Measurements from ENCODE around the gene CARD11. TPM values are rescaled to one million over a fixed set of nuclear protein-coding genes. Genes with fewer than 3 reads are reported as not detected.

CARD11 gene
- total RNA-seq, 1 donor from 2014 or later = 74.1 TPM

- H3K27ac Mint-ChIP-seq = no peak overlapping the region
- intact Hi-C loops (cut with micrococcal nuclease) = loop anchor here (10.0 kb wide), 3 partner anchors 62 to 92 kb away; partner anchors contain the start of gene CARD11
- no peak overlapping the region for H3K4me3 Mint-ChIP-seq (ENCODE audit: low read depth)
- no peak for DNase-seq (ENCODE audit: low spot score)
- H3K36me3 Mint-ChIP-seq (ENCODE audit: low read depth) = peaks cover 89% of the 10 kb centered on the region
- H3K9me3 Mint-ChIP-seq = peaks cover 27% of the 10 kb centered on the region
- H3K4me1 Mint-ChIP-seq (ENCODE audit: low read depth) = peaks cover 51% of the 10 kb centered on the region
- no peaks in the 10 kb centered on the region for H3K27me3 Mint-ChIP-seq (ENCODE audit: low read depth)
Observed at GRCh38 chr7:2952316-2952715, 91.4 kb downstream of the CARD11 start.

- peaks cover 38% of the 10 kb centered on the region for H3K4me1 Mint-ChIP-seq (ENCODE audit: low read depth)
- no peaks in the 10 kb centered on the region for H3K27me3 Mint-ChIP-seq (ENCODE audit: low read depth)
- DNase-seq (ENCODE audit: low spot score) = no peak
- peaks cover 27% of the 10 kb centered on the region for H3K9me3 Mint-ChIP-seq
- no peak overlapping the region for H3K4me3 Mint-ChIP-seq (ENCODE audit: low read depth)
- no peak overlapping the region for H3K27ac Mint-ChIP-seq
- intact Hi-C loops (cut with micrococcal nuclease) = loop anchor here (10.0 kb wide), 3 partner anchors 64 to 94 kb away; partner anchors contain the start of gene CARD11
- H3K36me3 Mint-ChIP-seq (ENCODE audit: low read depth) = peaks cover 96% of the 10 kb centered on the region
Observed at GRCh38 chr7:2950578-2950977, 93.1 kb downstream of the CARD11 start.

GRCh38 chr7:2948749-2949148, 94.9 kb downstream of the CARD11 start:
- peaks cover 27% of the 10 kb centered on the region for H3K9me3 Mint-ChIP-seq
- H3K27ac Mint-ChIP-seq = no peak overlapping the region
- no peak for DNase-seq (ENCODE audit: low spot score)

DNA sequence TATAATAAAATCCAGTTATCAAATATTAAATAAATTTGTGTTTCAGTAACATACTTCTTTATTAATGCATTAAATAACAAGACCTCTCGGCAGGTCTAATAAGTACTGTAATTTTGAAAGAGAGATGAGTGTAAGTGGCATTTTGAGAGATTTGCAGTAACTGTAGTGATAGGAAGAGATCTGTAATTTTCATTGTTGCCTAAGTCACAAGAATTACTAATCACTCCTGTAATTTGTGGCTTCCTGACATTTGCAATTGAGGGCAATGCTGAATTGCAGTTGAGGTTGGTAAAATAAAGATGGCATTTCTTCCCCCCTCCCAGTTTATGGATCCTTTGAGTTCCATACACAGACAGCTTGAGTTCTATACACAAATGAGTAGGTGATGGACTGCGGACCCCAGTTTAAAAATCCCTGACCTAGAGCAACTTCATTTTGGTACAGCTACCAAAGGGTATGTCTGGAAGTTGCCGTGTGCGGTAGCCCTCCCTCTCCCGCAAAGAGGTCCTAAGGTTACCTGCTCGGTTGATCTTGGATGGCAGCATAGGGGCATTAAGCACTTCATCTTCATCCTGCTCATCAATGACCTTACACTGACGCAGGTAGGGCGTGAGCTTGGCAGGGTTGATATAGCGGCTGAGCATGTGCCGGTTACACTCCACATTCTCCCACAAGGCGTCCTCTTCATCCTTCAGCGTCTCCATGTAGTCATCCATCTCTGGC, 96.4 kb downstream of the CARD11 start:
- H3K4me1 Mint-ChIP-seq (ENCODE audit: low read depth) = peaks cover 16% of the 10 kb centered on the region
- no peaks in the 10 kb centered on the region for H3K27me3 Mint-ChIP-seq (ENCODE audit: low read depth)
- no peak for DNase-seq (ENCODE audit: low spot score)
- no peak overlapping the region for H3K27ac Mint-ChIP-seq
- H3K4me3 Mint-ChIP-seq (ENCODE audit: low read depth) = no peak overlapping the region
- intact Hi-C loops (cut with micrococcal nuclease) = no loop called here
- H3K9me3 Mint-ChIP-seq = peaks cover 26% of the 10 kb centered on the region
- H3K36me3 Mint-ChIP-seq (ENCODE audit: low read depth) = peaks cover 92% of the 10 kb centered on the region

More at GRCh38 chr7:2948749-2949148, 94.9 kb downstream of the CARD11 start:
- Mint-ChIP-seq H3K36me3 (ENCODE audit: low read depth) (peaks cover 96% of the 10 kb centered on the region), H3K27me3 (ENCODE audit: low read depth) (no peaks in the 10 kb centered on the region), H3K4me1 (ENCODE audit: low read depth) (peaks cover 19% of the 10 kb centered on the region), H3K4me3 (ENCODE audit: low read depth) (no peak overlapping the region)
- intact Hi-C loops (cut with micrococcal nuclease) = no loop called here

- no peak overlapping the region for H3K4me3 Mint-ChIP-seq (ENCODE audit: low read depth)
- H3K27ac Mint-ChIP-seq = no peak overlapping the region
- H3K4me1 Mint-ChIP-seq (ENCODE audit: low read depth) = peaks cover 10% of the 10 kb centered on the region
- intact Hi-C loops (cut with micrococcal nuclease) = no loop called here
- H3K9me3 Mint-ChIP-seq = peaks cover 11% of the 10 kb centered on the region
- no peaks in the 10 kb centered on the region for H3K27me3 Mint-ChIP-seq (ENCODE audit: low read depth)
- DNase-seq (ENCODE audit: low spot score) = no peak
- H3K36me3 Mint-ChIP-seq (ENCODE audit: low read depth) = peaks cover 85% of the 10 kb centered on the region
Observed at GRCh38 chr7:2945171-2945570, 98.5 kb downstream of the CARD11 start.

DNA sequence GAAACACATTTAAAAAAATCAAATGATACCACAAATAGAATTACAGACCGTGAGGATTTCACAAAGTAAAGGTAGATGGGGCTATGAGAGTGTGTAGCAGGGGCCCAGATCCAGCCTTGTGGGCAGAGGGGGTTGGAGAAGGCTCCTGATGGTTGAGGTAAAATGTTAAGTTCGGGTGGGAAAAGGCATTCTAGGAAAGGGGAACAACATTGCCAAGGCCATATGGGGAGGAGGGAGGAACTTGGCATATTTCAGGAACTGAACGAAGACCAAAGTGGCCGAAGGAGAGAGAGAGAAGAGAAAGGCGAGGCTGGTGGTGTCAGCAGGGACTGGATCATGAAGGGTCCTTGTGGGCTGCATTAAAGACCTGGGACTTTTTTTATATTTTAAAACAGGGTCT, 98.9 kb downstream of the CARD11 start:
- no peak for DNase-seq (ENCODE audit: low spot score)
- Mint-ChIP-seq H3K4me1 (ENCODE audit: low read depth) (peaks cover 12% of the 10 kb centered on the region), H3K27ac (no peak overlapping the region), H3K4me3 (ENCODE audit: low read depth) (no peak overlapping the region), H3K9me3 (peaks cover 7% of the 10 kb centered on the region), H3K27me3 (ENCODE audit: low read depth) (no peaks in the 10 kb centered on the region), H3K36me3 (ENCODE audit: low read depth) (peaks cover 83% of the 10 kb centered on the region)
- intact Hi-C loops (cut with micrococcal nuclease) = no loop called here

DNA sequence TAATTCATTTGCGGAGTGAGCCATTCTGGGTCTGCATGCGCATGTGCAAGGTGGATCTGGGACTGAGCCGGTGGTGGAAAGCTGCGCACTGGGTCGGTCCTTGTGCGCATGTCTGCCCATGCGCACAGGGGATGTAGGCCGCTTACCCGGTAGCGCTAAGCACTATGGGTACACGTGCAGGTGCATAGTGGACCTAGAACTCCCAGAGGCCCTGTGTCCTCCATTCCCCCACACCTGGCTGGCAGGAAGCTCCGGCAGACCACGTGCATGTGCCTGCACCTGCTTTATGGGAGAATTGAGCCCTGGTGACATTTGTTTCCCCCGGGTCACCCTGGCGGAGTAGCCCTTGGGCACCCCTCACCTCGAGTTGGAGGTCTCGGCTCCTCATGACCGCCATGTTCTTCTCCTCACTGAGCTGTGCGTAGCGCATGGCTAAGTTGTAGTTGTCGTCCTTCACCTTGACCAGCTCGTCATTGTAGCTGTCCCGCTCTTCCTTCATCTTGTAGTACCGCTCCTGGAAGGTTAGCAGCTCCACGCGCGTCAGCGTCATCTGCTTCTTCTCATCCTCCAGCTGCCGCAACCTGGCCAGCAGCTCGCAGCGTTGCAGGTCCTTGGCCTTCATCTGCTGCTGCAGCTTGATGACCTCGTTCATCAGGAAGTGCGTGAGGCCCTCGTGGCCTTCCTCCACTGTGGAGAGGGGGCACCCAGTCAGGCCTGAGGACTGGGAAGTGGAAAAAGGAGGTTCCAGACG, 99.6 kb downstream of the CARD11 start:
- peaks cover under 1% of the 10 kb centered on the region for H3K9me3 Mint-ChIP-seq
- H3K36me3 Mint-ChIP-seq (ENCODE audit: low read depth) = peaks cover 83% of the 10 kb centered on the region
- H3K4me1 Mint-ChIP-seq (ENCODE audit: low read depth) = peaks cover 12% of the 10 kb centered on the region
- H3K4me3 Mint-ChIP-seq (ENCODE audit: low read depth) = no peak overlapping the region
- DNase-seq (ENCODE audit: low spot score) = no peak
- H3K27ac Mint-ChIP-seq = no peak overlapping the region
- H3K27me3 Mint-ChIP-seq (ENCODE audit: low read depth) = no peaks in the 10 kb centered on the region
- intact Hi-C loops (cut with micrococcal nuclease) = no loop called here

DNA sequence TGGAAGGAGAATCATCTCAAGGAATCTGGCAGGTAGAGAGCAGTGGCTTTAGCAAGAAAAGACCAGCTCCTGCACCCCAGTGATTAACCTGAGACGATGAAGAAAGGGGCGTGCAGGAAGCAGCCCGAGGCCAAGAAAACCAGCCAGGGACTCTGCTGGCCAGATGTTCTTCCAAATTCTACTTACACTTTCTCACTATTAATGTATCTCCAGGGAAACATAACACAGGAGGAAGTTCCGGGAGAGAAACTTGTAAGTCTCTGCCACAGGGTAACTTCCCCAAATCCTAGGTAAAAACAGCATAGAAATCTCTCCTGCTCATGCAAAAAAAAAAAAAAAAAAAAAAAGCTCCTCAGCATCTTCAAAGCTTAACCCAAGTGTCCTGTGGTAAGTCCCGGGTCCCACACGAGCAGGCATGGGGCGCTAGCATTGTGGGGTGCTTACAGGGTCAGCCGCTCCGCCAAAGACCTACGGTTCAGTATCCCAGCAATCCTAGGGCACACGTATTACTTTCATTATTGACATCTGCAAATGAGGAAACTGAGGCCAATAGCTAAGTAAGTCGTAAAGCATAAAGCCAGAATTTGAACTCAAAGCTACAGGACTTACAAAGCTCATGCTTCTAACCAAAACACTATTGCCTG, 102.3 kb downstream of the CARD11 start:
- no peak for DNase-seq (ENCODE audit: low spot score)
- intact Hi-C loops (cut with micrococcal nuclease) = no loop called here
- H3K9me3 Mint-ChIP-seq = no peaks in the 10 kb centered on the region
- peaks cover 78% of the 10 kb centered on the region for H3K36me3 Mint-ChIP-seq (ENCODE audit: low read depth)
- H3K27ac Mint-ChIP-seq = no peak overlapping the region
- H3K4me1 Mint-ChIP-seq (ENCODE audit: low read depth) = peaks cover 8% of the 10 kb centered on the region
- H3K4me3 Mint-ChIP-seq (ENCODE audit: low read depth) = no peak overlapping the region
- H3K27me3 Mint-ChIP-seq (ENCODE audit: low read depth) = no peaks in the 10 kb centered on the region

- intact Hi-C loops (cut with micrococcal nuclease) = no loop called here
- H3K27ac Mint-ChIP-seq = peak overlapping the region; percentile 3
- peaks cover 8% of the 10 kb centered on the region for H3K4me1 Mint-ChIP-seq (ENCODE audit: low read depth)
- H3K4me3 Mint-ChIP-seq (ENCODE audit: low read depth) = no peak overlapping the region
- no peaks in the 10 kb centered on the region for H3K9me3 Mint-ChIP-seq
- H3K27me3 Mint-ChIP-seq (ENCODE audit: low read depth) = no peaks in the 10 kb centered on the region
- DNase-seq (ENCODE audit: low spot score) = no peak
- H3K36me3 Mint-ChIP-seq (ENCODE audit: low read depth) = peaks cover 74% of the 10 kb centered on the region
Observed at GRCh38 chr7:2940466-2940865, 103.2 kb downstream of the CARD11 start.

DNA sequence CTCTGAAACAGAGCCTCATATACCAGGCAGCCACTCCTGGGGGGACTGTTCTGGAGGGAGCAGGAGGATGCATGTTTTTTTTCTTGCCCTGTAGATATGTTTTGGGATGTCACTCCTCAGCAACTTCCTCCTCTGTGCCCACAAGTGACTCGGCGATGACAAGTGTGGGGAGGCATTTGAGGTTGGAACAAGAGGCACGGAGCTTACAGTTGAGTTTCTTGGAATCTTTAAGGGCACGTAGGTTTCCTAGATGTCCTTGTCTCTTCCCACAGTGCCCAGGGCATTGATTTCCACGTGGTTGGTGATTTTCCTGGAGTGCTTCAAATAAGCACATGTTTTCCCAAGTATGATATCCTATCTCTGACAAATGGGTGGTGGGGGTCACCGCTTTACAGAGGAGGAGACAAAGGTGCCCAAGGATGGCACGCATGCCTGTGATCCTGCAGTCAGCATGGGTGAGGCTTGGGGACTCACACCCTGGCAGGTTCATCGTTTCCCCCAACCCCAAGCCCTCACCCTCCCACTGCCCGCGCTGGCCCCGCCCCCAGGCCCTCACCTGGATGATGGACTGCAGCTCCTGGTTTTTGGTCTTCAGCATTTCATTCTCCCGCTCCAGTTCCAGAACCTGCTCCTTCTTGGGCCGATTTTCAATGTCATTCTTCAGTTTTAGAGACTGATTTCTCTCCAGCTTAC, 104.3 kb downstream of the CARD11 start:
- Mint-ChIP-seq H3K27ac (peak overlapping the region; percentile 40), H3K4me1 (ENCODE audit: low read depth) (peaks cover 8% of the 10 kb centered on the region)

GRCh38 chr7:2938514-2939192, 105.0 kb downstream of the CARD11 start:
- H3K27ac Mint-ChIP-seq = no peak overlapping the region
- no peaks in the 10 kb centered on the region for H3K27me3 Mint-ChIP-seq (ENCODE audit: low read depth)
- peaks cover 74% of the 10 kb centered on the region for H3K36me3 Mint-ChIP-seq (ENCODE audit: low read depth)
- no peak overlapping the region for H3K4me3 Mint-ChIP-seq (ENCODE audit: low read depth)
- no peaks in the 10 kb centered on the region for H3K9me3 Mint-ChIP-seq
- no peak for DNase-seq (ENCODE audit: low spot score)
- intact Hi-C loops (cut with micrococcal nuclease) = no loop called here
- H3K4me1 Mint-ChIP-seq (ENCODE audit: low read depth) = peaks cover 10% of the 10 kb centered on the region

More for the DNA sequence above, 104.3 kb downstream of the CARD11 start:
- intact Hi-C loops (cut with micrococcal nuclease) = no loop called here
- no peak overlapping the region for H3K4me3 Mint-ChIP-seq (ENCODE audit: low read depth)
- no peaks in the 10 kb centered on the region for H3K9me3 Mint-ChIP-seq
- DNase-seq (ENCODE audit: low spot score) = no peak
- H3K36me3 Mint-ChIP-seq (ENCODE audit: low read depth) = peaks cover 73% of the 10 kb centered on the region
- no peaks in the 10 kb centered on the region for H3K27me3 Mint-ChIP-seq (ENCODE audit: low read depth)

All from activated T-helper 2 cell treated with anti-CD3 and anti-CD28 coated beads, Interferon-gamma antibody, Interleukin-2, Interleukin-4, amounts not matched to agents 10 μg/mL and 5 μg/mL and 100 μg/mL, durations not matched to agents 14 hours and 24 hours and 36 hours (primary cell).